WTC11 (cell line): ENCODE measurements around the gene GSTT4. TPM values are rescaled to one million over a fixed set of nuclear protein-coding genes. Genes with fewer than 3 reads are reported as not detected.

Experiments used
- ATAC-seq: fragments of 200-7000 bp; cut with Tn5 transposase; 2 replicates; pipeline ENCODE4 v1.10.0; 2021; ENCODE audit warnings: mild to moderate bottlenecking, moderate library complexity
- CTCF ChIA-PET: fragments of 300-600 bp; sonication (Branson Sonifier 250); formaldehyde crosslinking; loops from one replicate; lab custom pipeline; 2021; ENCODE audit warnings: antibody characterized with exemption; lab: Charles Lee
- POLR2A ChIA-PET: fragments of 350-600 bp; sonication (Branson Sonifier 250); formaldehyde crosslinking; loops from one replicate; lab custom pipeline; 2021; ENCODE audit warnings: antibody characterized with exemption; lab: Charles Lee
- DNase-seq: peaks from one replicate; pipeline ENCODE4 v3.0.0; 2021; ENCODE audit warnings: low spot score
- H3K27ac Mint-ChIP-seq: 2 replicates; pipeline ENCODE4 v1.8.0; 2021; ENCODE audit warnings: mixed read lengths
- H3K27me3 Mint-ChIP-seq: 2 replicates; pipeline ENCODE4 v1.8.0; 2021; ENCODE audit warnings: low read depth, mild to moderate bottlenecking, moderate library complexity, mixed read lengths
- H3K36me3 Mint-ChIP-seq: 2 replicates; pipeline ENCODE4 v1.8.0; 2021; ENCODE audit warnings: mixed read lengths
- H3K4me1 Mint-ChIP-seq: 2 replicates; pipeline ENCODE4 v1.8.0; 2022; ENCODE audit warnings: mixed read lengths
- H3K4me3 Mint-ChIP-seq: 2 replicates; pipeline ENCODE4 v1.8.0; 2021; ENCODE audit warnings: mild to moderate bottlenecking, moderate library complexity, mixed read lengths
- H3K9me3 Mint-ChIP-seq: 2 replicates; pipeline ENCODE4 v1.8.0; 2021; ENCODE audit warnings: mixed read lengths
- CREM ChIP-seq: sonication (generic); formaldehyde crosslinking; IDR thresholded peaks from 2 replicates; pipeline ENCODE4 v1.8.1; 2022; ENCODE audit warnings: mild to moderate bottlenecking, missing genetic modification reagents, moderate library complexity
- ELF4 ChIP-seq: sonication (generic); formaldehyde crosslinking; IDR thresholded peaks from 2 replicates; pipeline ENCODE4 v1.8.1; 2022; ENCODE audit warnings: low read depth, mild to moderate bottlenecking, moderate library complexity, missing genetic modification reagents
- EMX1 ChIP-seq: fragments of 250-450 bp; sonication (Bioruptor Pico); IDR thresholded peaks from 2 replicates; pipeline ENCODE4 v1.8.0; 2021; ENCODE audit warnings: mild to moderate bottlenecking
- GABPB1 ChIP-seq: sonication (generic); formaldehyde crosslinking; IDR thresholded peaks from 2 replicates; pipeline ENCODE4 v1.8.1; 2023; ENCODE audit warnings: mild to moderate bottlenecking, missing genetic modification reagents
- IRF2 ChIP-seq: sonication (generic); formaldehyde crosslinking; IDR thresholded peaks from 2 replicates; pipeline ENCODE4 v1.8.0; 2022; ENCODE audit warnings: low read depth, missing genetic modification reagents, borderline replicate concordance
- NFYB ChIP-seq: sonication (generic); formaldehyde crosslinking; conservative IDR thresholded peaks from 2 replicates; pipeline ENCODE4 v1.8.0; 2022; ENCODE audit warnings: low read depth, missing genetic modification reagents
- PREB ChIP-seq: sonication (generic); formaldehyde crosslinking; IDR thresholded peaks from 2 replicates; pipeline ENCODE4 v1.8.1; 2022; ENCODE audit warnings: mild to moderate bottlenecking, missing genetic modification reagents, moderate library complexity, borderline replicate concordance
- PRRX2 ChIP-seq: fragments of 250-450 bp; sonication (Bioruptor Pico); IDR thresholded peaks from 2 replicates; pipeline ENCODE4 v1.8.0; 2021; ENCODE audit warnings: mild to moderate bottlenecking
- RORB ChIP-seq: fragments of 250-450 bp; sonication (Bioruptor Pico); IDR thresholded peaks from 2 replicates; pipeline ENCODE4 v1.9.0; 2021; ENCODE audit warnings: mild to moderate bottlenecking
- SOX15 ChIP-seq: fragments of 250-450 bp; sonication (Bioruptor Pico); IDR thresholded peaks from 2 replicates; pipeline ENCODE4 v1.9.0; 2021; ENCODE audit warnings: mild to moderate bottlenecking
- ZNF671 ChIP-seq: fragments of 250-450 bp; sonication (Bioruptor Pico); IDR thresholded peaks from 2 replicates; pipeline ENCODE4 v1.8.0; 2021; ENCODE audit warnings: mild to moderate bottlenecking
- total RNA-seq: library from RNA; stranded (reverse); gene quantifications from 3 replicates; pipeline ENCODE4 v1.2.3, GENCODE V29; 2021
- TF ChIP-seq, protein P1 (sequence below): sonication (generic); formaldehyde crosslinking; IDR thresholded peaks from 2 replicates; pipeline ENCODE4 v1.8.1; 2023; ENCODE audit warnings: mild to moderate bottlenecking, missing genetic modification reagents, borderline replicate concordance
- TF ChIP-seq, protein P2 (sequence below): sonication (generic); formaldehyde crosslinking; IDR thresholded peaks from 2 replicates; pipeline ENCODE4 v1.8.1; 2023; ENCODE audit warnings: mild to moderate bottlenecking, missing genetic modification reagents
- TF ChIP-seq, protein P3 (sequence below): fragments of 250-450 bp; sonication (Bioruptor Pico); IDR thresholded peaks from 2 replicates; pipeline ENCODE4 v2.1.2; 2022; ENCODE audit warnings: mild to moderate bottlenecking, moderate library complexity
- TF ChIP-seq, protein P4 (sequence below): sonication (generic); formaldehyde crosslinking; IDR thresholded peaks from 2 replicates; pipeline ENCODE4 v1.8.0; 2022; ENCODE audit warnings: mild to moderate bottlenecking, missing genetic modification reagents

The GSTT4 gene
- total RNA-seq, 1 experiment from 2014 or later = not detected

DNA sequence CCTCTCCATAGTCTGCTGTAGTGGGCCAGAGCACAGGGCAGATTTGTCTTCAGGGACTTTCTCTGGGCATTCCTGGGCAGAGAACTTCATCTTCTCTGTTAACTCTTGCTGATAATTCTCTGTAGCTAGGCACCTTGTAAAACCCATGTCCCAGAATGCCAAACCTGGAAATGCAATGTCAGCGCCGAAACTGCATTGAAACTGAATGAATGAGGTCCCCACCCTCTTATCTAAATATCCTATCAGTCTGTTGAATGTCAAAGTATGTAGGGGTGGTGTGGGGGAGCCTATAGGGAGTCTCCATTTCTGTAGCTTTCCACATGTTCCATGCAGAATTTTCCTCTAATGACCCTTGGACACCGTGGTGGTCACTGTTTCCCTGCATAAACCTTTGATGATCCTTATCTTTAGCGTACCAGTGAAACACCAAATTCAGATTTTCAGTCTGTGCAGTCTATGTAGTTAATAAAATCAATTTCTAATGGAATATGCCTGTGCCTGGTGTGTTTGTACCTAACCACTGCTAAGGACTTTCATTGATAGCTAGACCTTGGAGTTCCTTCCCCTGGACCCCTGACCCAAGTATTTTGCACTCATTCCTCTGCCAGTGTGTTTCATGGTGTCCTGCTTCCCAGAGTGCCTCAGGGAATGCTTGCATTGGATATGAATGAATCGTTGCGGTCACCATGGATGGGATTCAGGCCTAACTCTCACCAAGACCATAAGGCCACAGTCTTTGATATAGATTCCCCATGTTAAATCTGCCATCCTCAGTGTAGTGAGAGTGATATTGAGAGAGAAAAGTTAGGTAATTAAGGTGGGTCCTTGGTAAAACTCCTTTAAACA, 3.4 kb upstream of the GSTT4 start:
- POLR2A ChIA-PET = no interaction called here
- H3K36me3 Mint-ChIP-seq = no peaks in the 10 kb centered on the region
- H3K27me3 Mint-ChIP-seq = peaks cover 18% of the 10 kb centered on the region
- DNase-seq = no peak
- TF ChIP-seq IRF2 (CRISPR knock-in tag) (no peak), ELF4 (no peak)
- TF ChIP-seq, all 79 proteins: peak for 0
- Mint-ChIP-seq H3K4me3 (no peak overlapping the region), H3K9me3 (peaks cover 5% of the 10 kb centered on the region), H3K27ac (no peak overlapping the region), H3K4me1 (peaks cover 4% of the 10 kb centered on the region)
- CTCF ChIA-PET = interaction anchor here (2.1 kb wide), 1 partner anchor 148 kb away, joined by 6 read pairs; no protein-coding TSS in a partner anchor
- no peak for ATAC-seq

DNA sequence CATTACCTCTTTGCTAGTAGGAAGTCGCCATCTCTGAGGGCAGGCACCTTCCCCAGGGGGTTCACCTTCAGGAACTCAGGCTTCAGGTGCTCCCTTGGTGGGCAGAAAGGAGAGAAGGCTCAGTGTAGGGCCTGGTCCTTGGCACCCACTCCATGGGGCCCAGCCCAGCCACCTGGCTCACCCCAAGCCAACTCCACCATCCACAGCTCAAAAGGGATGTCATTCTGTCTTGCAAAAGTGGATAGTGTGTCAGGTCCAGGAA, 2.7 kb upstream of the GSTT4 start:
- ATAC-seq = no peak
- H3K27me3 Mint-ChIP-seq = peaks cover 18% of the 10 kb centered on the region
- peaks cover 4% of the 10 kb centered on the region for H3K4me1 Mint-ChIP-seq
- TF ChIP-seq CREM (CRISPR knock-in tag) (no peak), RORB (CRISPR knock-in tag) (no peak), ZNF671 (no peak), SOX15 (no peak), PREB (CRISPR knock-in tag) (no peak), PRRX2 (CRISPR knock-in tag) (no peak), GABPB1 (CRISPR knock-in tag) (no peak), EMX1 (CRISPR knock-in tag) (no peak), NFYB (CRISPR knock-in tag) (no peak)
- TF ChIP-seq, protein P1, sequence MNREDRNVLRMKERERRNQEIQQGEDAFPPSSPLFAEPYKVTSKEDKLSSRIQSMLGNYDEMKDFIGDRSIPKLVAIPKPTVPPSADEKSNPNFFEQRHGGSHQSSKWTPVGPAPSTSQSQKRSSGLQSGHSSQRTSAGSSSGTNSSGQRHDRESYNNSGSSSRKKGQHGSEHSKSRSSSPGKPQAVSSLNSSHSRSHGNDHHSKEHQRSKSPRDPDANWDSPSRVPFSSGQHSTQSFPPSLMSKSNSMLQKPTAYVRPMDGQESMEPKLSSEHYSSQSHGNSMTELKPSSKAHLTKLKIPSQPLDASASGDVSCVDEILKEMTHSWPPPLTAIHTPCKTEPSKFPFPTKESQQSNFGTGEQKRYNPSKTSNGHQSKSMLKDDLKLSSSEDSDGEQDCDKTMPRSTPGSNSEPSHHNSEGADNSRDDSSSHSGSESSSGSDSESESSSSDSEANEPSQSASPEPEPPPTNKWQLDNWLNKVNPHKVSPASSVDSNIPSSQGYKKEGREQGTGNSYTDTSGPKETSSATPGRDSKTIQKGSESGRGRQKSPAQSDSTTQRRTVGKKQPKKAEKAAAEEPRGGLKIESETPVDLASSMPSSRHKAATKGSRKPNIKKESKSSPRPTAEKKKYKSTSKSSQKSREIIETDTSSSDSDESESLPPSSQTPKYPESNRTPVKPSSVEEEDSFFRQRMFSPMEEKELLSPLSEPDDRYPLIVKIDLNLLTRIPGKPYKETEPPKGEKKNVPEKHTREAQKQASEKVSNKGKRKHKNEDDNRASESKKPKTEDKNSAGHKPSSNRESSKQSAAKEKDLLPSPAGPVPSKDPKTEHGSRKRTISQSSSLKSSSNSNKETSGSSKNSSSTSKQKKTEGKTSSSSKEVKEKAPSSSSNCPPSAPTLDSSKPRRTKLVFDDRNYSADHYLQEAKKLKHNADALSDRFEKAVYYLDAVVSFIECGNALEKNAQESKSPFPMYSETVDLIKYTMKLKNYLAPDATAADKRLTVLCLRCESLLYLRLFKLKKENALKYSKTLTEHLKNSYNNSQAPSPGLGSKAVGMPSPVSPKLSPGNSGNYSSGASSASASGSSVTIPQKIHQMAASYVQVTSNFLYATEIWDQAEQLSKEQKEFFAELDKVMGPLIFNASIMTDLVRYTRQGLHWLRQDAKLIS (CRISPR knock-in tag) = no peak
- TF ChIP-seq, protein P2, sequence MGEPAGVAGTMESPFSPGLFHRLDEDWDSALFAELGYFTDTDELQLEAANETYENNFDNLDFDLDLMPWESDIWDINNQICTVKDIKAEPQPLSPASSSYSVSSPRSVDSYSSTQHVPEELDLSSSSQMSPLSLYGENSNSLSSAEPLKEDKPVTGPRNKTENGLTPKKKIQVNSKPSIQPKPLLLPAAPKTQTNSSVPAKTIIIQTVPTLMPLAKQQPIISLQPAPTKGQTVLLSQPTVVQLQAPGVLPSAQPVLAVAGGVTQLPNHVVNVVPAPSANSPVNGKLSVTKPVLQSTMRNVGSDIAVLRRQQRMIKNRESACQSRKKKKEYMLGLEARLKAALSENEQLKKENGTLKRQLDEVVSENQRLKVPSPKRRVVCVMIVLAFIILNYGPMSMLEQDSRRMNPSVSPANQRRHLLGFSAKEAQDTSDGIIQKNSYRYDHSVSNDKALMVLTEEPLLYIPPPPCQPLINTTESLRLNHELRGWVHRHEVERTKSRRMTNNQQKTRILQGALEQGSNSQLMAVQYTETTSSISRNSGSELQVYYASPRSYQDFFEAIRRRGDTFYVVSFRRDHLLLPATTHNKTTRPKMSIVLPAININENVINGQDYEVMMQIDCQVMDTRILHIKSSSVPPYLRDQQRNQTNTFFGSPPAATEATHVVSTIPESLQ = no peak
- TF ChIP-seq, protein P3, sequence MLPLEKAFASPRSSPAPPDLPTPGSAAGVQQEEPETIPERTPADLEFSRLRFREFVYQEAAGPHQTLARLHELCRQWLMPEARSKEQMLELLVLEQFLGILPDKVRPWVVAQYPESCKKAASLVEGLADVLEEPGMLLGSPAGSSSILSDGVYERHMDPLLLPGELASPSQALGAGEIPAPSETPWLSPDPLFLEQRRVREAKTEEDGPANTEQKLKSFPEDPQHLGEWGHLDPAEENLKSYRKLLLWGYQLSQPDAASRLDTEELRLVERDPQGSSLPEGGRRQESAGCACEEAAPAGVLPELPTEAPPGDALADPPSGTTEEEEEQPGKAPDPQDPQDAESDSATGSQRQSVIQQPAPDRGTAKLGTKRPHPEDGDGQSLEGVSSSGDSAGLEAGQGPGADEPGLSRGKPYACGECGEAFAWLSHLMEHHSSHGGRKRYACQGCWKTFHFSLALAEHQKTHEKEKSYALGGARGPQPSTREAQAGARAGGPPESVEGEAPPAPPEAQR (CRISPR knock-in tag) = no peak
- TF ChIP-seq, protein P4, sequence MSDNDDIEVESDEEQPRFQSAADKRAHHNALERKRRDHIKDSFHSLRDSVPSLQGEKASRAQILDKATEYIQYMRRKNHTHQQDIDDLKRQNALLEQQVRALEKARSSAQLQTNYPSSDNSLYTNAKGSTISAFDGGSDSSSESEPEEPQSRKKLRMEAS = no peak
- TF ChIP-seq, all 79 proteins: peak for 0
- no peaks in the 10 kb centered on the region for H3K36me3 Mint-ChIP-seq
- H3K4me3 Mint-ChIP-seq = no peak overlapping the region
- ChIA-PET CTCF (interaction anchor here (2.1 kb wide), 1 partner anchor 149 kb away, joined by 6 read pairs; no protein-coding TSS in a partner anchor), POLR2A (no interaction called here)
- DNase-seq = no peak
- H3K9me3 Mint-ChIP-seq = peaks cover 5% of the 10 kb centered on the region
- no peak overlapping the region for H3K27ac Mint-ChIP-seq
